NCI-H774 (cell line): ENCODE results near the gene HIF3A.
A peak's percentile ranks its signal among the peaks of the same experiment; 100 is the strongest.
"Not testable (repeated sequence)": the region's sequence is repeated elsewhere in the genome, so short reads cannot be mapped to it uniquely, and the experiment has no call there.

Experiments used
- DNase-seq: peaks from one replicate; lab custom pipeline; 2025; lab: John Stamatoyannopoulos, UW

HIF3A gene

GRCh38 chr19:46361915-46362314, 65.1 kb downstream of the HIF3A start:
- no peak for DNase-seq

DNA sequence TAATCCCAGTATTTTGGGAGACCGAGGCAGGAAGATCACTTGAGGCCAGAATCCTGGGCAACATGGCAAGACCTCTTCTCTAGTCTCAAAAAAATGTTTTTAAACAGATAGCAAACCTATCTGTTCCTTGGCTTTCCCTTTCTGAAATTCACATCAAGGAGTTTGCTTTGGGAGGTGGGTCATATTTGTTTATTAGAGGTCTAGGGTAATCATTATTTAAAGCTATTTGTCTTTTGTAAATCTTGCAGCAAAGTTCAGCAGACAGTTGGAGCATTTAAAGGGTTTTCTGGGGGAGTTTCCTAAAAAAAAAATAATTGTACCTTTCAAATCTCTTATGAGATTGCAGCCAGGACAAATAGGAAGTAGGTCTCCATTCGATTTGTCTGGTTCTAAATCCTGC, 67.5 kb downstream of the HIF3A start:
- no peak for DNase-seq

DNA sequence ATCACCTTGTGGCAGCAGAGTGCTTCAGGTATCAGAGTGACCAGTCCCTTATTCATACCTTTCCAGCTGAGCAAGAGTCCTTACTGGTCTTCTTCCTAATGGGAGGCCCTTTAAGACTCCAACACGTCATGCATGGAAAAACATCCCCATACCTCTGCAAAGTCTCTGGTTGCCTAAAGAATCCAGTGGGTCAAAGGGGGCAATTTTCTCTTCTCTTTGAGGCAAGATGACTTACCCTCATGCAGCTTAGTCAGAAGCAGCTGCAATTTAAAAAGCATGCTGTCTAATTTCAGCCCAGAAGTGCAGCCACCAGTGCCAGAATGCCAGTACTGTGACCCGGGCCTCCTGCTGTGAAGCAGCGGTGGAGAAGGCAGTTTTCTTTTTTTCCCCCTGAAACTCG, 68.7 kb downstream of the HIF3A start:
- DNase-seq = no peak

GRCh38 chr19:46366620-46367292, 69.9 kb downstream of the HIF3A start:
- no peak for DNase-seq

- no peak for DNase-seq
Observed at GRCh38 chr19:46367426-46367825, 70.6 kb downstream of the HIF3A start.

DNA sequence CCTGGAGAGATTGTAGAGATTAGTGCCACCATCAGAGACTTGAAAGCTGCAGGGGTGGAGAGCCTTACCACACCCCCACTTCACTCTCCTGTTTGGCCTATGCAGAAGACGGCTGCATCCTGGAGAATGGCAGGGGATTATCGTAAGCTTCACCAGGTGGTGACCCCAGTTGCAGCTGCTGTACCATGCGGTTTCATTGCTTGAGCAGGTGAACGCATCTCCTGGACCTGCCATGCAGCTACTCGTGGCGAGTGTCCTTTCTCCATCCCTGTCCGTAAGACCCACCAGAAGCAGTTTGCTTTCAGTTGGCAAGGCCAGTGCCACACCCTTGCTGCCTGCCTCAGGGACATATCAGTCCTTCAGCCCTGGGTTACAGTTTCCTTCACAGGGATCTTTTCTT, 71.3 kb downstream of the HIF3A start:
- no peak for DNase-seq

DNA sequence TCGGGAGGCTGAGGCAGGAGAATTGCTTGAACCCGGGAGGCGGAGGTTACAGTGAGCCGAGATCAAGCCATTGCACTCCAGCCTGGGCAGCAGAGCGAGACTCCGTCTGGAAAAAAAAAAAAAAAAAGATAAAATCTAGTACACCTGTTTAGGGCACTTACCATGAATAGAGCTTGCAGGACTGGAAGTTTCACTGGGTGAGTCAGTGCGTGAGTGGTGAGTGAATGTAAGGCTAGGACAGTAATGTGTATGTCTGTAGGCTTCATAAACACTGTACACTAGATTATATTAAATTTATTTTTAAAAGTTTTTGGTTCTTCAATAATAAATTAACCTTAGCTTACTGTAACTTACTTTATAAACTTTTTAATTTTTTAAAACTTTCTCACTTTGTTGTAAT, 73.0 kb downstream of the HIF3A start:
- no peak for DNase-seq

- no peak for DNase-seq
Observed at GRCh38 chr19:46371371-46371901, 74.6 kb downstream of the HIF3A start.

DNA sequence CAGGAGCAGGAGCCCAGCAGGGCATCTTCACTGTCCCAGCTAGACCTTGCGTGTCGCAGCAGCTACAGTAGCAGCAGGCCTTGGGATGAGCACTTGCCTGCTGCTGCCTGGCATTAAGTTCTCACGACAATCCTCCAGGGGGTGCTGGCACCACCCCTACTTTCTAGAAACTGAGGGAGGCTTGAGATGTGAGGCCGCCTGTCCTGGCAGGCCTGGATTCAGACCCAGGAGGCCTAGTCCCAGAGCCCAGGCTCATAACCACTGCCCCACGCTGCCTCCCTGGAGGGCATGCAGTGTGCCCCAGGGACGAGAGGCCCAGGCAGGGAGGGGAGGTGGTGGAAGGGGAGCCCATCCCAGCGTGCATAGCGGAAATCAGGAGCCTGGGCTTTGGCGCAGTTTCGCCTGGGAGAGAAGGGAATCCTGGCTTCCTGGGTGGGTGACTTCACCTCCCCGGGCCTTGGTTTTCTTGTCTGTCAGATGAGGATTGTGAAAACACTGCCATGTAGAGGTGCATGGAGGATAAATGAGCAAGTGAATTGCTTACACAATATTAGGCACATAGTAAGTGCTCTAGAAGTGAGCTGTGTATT, 76.2 kb downstream of the HIF3A start:
- peak; percentile 15 for DNase-seq

DNA sequence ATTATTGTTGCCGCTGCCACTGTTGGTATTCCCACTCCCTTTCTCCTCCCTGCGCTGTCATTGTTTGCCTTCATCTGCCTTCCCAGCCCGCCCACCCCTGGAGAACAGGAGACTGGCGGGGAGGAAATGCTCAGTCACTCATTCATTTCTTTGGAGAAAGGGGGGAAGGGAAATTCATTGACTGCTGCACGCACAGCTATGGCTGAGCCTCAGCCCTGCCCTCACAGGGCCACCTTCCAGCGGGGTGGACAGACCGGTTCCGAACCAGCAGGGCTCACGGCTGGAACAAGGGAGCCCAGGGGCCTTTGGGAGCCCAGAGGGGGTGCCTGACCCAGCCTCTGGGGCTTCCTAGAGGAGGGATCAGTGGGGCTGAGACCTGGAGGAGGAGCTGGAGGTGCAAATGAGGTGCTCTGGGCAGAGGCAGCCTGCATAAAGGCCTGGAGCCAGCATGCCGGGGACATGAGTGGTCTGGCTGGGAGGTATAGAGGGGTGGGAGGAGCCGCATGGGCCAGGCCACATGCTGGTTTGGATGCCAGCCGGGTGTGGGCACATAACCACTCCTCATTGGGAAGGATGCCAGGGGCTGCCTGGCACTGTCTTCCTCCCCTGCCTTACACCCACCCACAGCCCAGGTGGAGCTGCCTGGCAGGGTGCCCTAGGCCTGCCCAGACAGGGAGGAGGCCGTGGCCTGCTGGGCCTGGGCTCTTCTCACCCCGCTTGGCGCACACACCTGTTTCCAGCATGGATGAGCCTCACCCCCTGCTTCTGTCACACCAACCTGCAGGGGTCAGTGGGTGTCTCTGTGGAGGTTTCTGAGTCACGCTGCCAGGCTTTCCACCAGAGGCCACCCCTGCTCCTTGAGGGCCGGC, 76.9 kb downstream of the HIF3A start:
- DNase-seq = peak; percentile 95

DNA sequence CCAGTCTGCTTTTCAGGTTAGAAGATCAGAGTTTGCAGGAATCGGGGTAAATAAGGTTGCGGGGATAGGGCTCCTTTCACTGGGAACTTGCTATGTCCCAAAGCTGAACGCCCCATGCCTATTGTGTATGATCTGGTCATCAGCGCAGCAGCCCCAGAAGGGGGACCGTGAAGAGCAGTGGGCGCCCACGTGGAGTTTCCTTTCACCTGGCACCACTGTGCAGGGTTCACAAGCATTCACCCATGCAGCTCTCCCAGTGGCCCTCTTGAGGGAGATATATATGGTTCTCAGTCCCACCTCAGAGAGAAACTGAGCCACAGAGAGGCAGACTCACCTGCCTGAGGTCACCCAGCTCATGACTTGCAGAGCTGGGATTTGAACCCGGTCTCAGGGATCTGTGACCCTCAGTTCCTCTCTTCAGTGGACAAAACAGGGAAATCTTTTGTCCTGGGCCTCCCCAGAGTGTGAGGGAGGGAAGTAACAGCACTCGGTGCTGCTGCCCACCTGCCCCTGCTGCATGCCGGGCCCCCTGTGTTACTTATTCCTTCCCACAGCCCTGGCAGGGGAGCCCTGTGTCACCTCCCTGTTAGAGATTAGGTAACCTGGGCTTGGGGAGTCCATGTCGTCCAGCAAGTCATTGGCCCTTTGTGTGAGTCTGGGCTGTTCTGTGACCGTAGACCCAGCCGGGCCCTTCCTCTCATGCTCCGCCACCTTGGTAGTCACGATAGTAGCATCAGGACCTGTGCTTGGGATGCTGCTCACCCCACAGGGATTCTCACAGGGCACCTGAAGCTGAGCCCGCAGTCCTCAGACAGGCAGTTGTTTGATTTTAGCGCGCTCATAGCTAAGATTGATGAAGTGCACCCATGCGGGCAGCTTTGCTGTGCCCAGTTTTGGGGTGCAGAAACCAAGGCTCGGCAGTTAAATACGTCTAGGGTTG, 78.0 kb downstream of the HIF3A start:
- no peak for DNase-seq

DNA sequence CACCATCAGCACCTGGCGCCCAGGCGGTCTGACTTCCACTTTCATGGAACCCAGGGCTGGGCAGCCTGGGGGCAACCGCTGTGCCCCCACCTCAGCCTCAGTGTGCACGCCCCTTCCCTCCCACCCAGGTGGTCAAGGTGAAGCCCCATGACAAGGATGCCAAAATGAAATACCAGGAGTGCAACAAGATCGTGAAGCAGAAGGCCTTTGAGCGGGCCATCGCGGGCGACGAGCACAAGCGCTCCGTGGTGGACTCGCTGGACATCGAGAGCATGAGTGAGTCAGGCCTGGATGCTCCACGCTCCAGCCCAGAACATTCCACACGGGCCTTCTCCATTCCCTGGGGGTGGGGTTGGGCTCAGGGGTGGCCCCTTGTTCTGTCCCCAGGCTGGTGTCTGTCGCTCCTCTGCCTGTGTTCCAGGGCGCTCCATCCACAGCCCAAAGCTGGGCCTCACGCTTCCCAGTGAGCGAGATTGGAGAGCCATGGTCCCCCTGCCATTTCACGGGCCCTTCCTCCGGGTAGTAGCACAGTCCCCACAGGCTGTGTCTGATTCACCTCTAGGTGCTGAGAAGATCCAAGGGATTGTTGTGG, 78.7 kb downstream of the HIF3A start:
- not testable (repeated sequence) for DNase-seq

- DNase-seq = no peak
Observed at GRCh38 chr19:46376241-46377153, 79.7 kb downstream of the HIF3A start.

- DNase-seq = peak; percentile 10
Observed at GRCh38 chr19:46378268-46378667, 81.4 kb downstream of the HIF3A start.

GRCh38 chr19:46380690-46381089, 83.8 kb downstream of the HIF3A start:
- DNase-seq = no peak

DNA sequence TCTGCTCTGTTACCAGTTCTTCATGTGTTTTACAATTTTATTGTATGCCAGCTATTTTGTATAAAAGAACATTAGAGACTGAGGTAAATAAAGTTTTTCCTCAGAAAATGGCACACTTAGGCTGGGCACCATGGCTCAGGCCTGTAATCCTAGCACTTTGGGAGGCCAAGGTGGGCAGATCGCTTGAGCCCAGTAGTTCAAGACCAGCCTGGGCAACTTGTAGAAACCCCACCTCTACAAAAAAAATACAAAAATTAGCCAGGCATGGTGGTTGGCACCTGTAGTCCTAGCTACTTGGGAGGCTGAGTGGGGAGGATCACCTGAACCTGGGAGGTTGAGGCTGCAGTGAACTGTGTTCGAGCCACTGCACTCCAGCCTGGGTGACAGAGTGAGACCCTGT, 84.5 kb downstream of the HIF3A start:
- DNase-seq = no peak

DNA sequence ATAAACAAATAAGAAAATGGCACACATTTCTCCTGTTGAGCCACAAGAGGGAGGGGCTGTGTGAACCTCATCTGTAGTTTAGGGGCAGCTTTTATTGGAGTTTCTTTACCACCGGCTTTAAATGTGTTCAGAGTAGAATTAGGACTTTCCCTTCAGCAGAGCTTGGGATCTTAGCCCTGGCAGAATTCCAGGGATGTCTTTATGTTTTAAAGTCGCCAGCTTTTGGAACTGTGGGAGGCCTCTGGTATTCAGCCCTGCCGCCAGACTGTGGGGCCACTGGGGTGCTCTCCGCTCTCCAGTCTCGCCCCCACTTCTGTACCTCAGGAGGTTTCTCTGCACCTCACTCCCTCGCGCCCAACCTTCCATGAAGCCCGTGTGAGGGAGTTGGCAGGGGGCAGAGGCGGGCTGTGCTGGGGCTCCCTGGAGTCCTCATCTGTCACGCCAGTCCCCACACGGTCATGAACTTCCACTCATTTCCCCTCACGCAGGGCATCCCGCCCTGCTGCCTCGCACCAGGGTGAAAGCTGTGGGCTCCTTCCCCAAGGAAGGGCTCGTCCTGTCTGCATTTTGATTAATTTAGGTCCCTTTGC, 85.0 kb downstream of the HIF3A start:
- no peak for DNase-seq

GRCh38 chr19:46383171-46383815, 86.5 kb downstream of the HIF3A start:
- DNase-seq = no peak

- DNase-seq = no peak
Observed at GRCh38 chr19:46383846-46384245, 87.0 kb downstream of the HIF3A start.
